ENCODE results near the gene TECPR2.

TECPR2 gene

GRCh38 chr14:102362545-102363181 lies at the start of gene TECPR2, which contains the start of gene CINP:
Gene TECPR2 (plus strand): TSS chr14:102362941. CDS start chr14:102376722, 13,781 bp downstream.
Gene CINP (minus strand): TSS chr14:102362890. CDS start chr14:102362851, 39 bp downstream.
- DNase-seq (ENCODE audit: low spot score) = peak; percentile 96
- no peak for TF ChIP-seq CTCF (IDR thresholded peaks at IDR 0.05; ENCODE audit: extremely low read depth, missing control alignments)

- peak; percentile 82 for DNase-seq (ENCODE audit: low spot score)
- peak; percentile 90 for TF ChIP-seq CTCF (IDR thresholded peaks at IDR 0.05; ENCODE audit: extremely low read depth, missing control alignments)
Measured at GRCh38 chr14:102314242-102315011, 48.3 kb upstream of the TECPR2 start.

- no peak for TF ChIP-seq CTCF (IDR thresholded peaks at IDR 0.05; ENCODE audit: extremely low read depth, missing control alignments)
- DNase-seq (ENCODE audit: low spot score) = no peak
Measured at GRCh38 chr14:102315121-102315520, 47.6 kb upstream of the TECPR2 start.

- no peak for DNase-seq (ENCODE audit: low spot score)
- no peak for TF ChIP-seq CTCF (IDR thresholded peaks at IDR 0.05; ENCODE audit: extremely low read depth, missing control alignments)
Measured at GRCh38 chr14:102316338-102316742, 46.4 kb upstream of the TECPR2 start.

- DNase-seq (ENCODE audit: low spot score) = peak; percentile 94
- peak; percentile 94 for TF ChIP-seq CTCF (IDR thresholded peaks at IDR 0.05; ENCODE audit: extremely low read depth, missing control alignments)
Measured at GRCh38 chr14:102316743-102317563, 45.8 kb upstream of the TECPR2 start.

- DNase-seq (ENCODE audit: low spot score) = peak; percentile 33
- TF ChIP-seq CTCF (IDR thresholded peaks at IDR 0.05; ENCODE audit: extremely low read depth, missing control alignments) = no peak
Measured at GRCh38 chr14:102317564-102318248, 45.0 kb upstream of the TECPR2 start.
